T-helper 9 cell (primary cell): ENCODE data around the gene ADGRG1.

Experiments used
- DNase-seq: peaks from one replicate; pipeline ENCODE4 v3.0.0-alpha.2; 2020

ADGRG1 gene

DNA sequence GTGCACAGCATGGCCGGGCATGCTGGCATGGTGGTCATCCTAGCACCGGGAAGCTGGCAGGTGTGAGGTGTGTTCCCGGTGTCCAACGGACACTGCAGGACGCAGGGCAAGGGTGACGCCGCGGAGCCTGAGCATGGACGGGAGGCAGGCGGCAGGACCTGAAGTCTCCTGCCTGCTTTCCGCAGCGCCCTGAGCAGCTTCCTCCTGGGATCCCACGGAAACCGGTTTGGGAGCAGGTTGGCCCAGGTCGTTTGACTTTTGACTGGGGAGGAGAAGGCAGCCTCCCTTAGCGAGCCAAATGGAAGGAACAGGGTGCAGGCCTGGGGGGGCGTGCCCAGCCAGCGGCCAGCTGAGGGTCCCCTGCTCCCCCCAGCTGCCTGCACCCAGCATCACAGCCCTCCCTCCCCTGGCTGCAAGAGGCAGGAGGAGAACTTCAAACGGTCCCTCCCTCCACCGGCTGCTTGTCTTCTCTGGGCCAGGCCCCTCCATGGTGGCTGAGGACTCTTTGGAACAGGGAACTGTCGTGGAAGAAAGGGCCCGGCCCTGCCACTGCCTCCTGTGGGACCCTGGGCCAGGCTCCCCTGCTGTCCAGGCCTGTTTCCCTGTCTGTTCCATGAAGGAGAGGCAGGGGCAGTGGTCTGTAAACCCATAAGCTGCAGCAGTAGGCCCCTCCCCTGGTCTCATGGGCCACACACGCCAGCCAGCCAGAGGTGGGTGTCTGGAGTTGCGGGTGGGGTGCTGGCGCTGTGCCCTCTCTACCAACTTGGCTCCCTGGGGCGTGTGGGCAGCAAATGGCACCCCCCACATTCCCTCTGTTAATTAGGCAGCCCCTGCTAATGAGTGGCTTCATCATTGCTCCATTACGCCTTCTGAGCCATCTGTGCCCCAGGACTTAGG lies 7.8 kb upstream of the ADGRG1 start:
- DNase-seq = no peak

DNA sequence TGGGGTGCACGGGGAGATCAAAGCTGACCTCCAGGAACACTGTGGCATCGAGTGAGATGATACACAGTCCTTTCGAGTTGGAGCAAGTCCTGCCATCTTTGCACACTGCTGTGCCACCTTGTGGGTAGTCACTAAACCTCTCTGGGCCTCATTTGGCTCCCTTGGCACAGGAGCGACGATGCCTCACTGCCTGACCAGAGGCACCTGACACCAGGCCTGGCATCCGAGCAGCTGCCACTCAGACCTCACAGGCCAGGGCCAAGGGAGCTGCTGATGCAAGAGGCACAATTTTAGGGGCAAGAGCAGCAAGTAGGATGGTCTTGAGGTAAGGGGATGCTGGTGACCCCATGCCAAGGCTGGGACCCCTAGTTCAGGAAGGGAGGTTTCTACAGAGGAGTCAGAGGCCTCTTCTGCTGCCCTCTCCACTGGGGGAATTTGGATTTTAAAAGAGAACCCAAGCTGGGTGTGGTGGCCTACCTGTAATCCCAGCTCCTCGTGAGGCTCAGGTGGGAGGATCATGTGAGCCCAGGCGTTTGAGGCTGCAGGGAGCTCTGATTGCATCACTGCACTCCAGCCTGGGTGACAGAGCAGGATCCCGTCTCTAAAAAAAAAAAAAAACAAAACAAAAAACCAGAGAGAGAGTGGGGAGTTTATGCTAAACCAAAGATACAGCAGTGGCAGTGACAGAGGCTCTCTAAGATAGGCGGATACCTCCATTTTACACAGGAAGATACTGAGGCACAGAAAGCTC lies 6.7 kb upstream of the ADGRG1 start:
- DNase-seq = no peak

DNA sequence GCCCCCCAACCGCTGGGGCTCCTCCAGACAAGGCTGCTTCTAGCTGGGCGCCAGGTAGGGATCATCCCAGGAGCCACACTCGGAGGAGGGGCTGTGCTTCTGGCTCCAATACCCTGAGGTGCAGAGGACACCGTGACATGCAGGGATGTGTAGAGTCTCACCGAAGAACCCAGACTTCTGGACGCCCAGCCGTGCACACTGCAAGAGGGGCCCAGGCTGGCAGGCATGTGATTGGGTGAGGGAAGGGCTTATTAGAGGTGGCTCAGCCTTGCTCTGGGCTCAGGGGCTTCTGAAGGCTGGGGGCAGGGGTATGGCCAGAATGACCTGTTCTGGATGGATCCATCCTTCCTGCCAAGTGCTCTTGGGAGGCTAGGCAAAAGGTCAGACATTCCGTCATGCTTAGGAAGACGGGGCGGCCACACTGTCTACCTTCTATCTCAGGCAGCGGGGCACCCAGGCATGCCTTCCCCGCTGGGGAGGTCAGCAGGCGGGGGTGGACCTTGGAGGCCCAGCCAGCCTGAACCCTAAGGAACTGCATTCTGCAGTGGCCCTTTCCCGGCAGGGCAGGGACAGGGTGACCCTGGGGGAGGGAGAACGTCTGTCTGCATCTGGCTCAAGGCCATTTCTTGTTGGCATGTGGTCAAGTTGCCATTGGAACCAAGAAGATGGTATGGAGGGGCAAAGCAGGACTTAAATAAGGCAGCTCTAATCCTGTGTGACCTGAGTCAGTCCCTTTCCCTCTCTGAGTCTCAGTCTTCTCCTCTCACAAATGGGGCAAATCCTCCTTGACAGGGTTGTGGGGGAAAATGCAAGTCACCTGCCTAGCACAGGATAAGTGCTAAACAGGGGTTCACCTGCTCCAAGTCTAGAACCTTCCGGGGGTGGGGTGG lies 5.8 kb upstream of the ADGRG1 start:
- DNase-seq = no peak

DNA sequence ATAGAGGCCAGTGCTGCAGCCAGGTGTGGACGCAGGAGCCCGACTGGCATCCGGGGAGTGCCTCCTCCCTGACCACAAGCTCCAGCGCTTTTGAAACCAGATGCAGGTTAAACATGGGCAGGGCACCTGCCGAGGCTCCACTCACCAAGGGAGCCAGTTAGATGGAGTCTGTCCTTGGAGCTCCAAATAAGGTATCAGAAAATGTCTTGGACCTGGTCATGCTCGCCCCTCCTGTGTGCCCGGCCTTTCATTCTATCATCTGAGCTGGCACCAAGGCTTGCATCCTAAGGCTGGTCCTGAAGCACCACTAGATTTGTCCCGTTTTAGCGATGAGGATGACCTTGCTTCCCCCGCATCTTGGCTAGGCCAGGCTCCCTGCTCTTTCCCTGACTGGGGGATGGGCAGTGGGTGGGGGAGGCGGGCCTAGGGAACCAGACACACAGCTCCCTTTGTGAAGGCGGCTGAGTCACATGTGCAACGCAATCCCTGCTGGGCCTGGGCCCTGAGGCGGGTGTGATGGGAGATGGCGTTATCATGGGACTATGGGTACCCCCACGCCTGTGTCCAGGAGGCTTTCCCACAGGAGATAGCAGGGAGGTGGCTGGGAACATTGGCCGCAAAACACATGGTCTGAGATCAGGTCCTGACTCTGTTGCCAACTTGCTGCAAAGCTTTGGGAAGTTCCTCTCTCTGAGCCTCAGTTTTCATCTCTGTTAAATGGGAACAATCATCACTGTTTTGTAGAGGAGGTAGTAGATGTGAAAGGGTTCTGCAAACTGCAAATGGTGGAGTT lies 5.0 kb upstream of the ADGRG1 start:
- no peak for DNase-seq

DNA sequence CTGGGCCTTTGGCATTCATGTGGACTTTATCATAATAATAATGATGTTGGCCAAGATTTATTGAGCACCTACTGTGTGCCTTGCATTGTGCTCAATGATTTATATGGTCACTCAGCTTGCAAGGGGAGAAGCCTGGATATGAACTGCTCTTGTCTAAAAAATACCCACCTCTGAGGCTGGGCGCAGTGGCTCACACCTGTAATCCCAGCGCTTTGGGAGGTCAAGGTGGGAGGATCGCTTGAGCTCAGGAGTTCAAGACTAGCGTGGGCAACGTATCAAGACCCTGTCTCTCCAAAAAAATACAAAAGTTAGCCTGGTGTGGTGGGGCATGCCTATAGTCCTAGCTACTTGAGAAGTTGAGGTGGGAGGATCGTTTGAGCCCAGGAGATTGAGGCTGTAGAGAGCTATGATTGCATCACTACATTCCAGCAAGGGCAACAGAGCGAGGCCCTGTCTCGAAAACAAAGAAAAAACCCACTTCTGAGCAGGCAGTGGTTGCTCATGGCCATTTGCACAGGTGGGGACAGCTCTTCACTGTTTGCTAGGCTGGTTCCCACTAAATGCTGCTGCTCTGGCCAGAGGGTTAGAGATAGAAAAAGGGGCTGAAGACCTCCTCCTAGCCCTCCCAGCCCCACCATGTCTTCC lies 4.3 kb upstream of the ADGRG1 start:
- DNase-seq = no peak

DNA sequence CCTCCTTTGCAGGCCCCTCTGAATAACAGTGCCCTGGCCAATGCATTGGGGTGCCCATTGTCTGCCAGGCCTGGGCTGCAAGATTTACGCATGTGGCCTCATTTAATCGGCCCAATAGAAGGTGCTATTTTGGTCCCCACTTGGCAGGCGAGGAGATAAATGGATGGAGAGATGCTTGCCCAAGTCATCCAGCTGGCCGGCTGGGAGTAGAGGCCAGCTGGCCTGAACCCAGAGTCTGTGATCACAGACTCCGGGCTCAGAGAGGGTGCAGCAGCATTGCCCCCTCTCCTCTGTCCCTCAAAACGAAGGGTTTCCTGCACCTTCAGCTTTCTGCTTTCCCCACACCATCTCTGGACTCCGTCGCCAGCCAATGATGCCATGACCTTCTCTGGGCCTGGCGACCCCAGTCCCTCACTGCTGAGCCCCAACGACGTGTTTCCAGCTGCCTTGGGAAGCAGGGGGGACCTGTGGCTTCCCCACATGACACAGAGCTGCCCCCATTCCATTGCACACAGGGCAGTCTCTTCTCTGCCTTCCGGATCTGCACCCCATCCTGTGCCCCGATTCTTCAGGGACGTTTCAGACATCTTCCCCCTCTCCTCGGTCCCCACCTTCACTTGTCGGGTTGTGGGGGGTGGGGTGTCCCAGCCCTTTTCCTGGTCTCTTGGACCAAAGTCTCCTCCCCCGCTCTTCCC lies 3.5 kb upstream of the ADGRG1 start:
- no peak for DNase-seq

DNA sequence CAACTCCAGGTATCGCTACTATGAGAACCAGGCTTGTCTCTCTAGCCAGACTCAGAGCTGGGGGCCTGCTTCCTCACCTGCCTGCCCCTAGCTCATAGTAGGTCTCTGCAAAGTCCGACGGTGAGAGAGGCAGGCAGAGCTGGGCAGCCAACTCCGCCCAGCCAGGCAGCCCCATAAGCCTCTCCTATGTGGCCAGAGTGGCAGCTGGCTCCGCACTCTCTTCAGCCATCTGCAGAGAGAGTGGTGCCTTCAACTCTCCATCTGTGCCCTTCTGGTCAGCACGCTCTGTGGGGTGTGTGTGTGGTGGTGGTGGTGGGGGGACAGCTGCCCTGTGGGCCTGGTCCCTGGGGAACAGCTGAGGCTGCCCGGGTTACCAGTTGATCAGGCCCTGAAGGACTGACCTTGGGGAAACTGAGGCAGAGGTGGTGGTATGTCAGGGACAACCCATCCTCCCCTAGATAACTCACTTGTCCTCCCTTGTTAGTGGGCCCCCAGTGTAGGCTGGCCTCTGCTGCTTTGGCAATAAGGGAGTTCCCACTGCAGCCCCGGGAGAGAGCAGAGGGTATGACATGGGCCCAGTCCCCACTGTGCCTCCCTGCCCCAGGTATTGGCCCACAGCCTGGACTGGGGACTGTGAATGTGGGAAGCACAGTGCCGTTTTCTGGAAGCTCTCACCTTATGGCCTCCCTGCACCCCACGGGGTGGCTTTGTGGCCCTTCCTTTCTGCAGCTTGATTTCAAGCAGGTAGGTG lies 1.8 kb upstream of the ADGRG1 start:
- no peak for DNase-seq

DNA sequence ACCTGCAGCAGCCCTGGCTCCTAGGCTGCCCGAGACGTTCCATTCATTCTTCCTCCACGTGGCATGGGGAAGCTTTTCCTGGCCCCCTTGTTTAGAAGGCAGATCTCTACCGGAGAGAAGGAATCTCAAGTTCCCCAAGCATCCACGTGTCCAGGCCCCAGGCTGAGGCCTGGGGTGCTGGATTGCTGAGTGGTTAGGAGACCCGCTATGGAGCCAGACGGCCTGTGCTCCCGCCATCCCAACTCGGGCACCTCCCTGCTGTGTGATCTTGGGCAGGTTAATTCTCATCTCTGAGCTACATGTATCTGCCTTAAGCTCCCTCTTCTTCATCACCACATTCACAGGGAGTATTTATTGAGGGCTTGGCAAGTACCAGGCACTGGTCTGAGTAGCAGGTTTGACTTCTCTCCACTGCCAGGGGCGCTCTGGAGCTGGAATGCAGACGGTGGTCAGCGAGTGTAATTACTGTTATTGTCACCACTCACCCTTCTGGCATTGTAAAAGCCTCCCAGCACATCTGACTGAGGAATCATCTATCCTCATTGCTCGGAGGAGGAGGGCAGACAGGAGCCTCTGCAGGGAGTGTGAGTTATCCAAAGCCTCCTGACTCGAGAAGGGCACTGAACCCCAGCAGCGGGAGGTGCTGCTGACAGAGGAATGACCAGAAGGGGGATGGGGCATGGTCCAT lies 1.1 kb upstream of the ADGRG1 start:
- DNase-seq = no peak

DNA sequence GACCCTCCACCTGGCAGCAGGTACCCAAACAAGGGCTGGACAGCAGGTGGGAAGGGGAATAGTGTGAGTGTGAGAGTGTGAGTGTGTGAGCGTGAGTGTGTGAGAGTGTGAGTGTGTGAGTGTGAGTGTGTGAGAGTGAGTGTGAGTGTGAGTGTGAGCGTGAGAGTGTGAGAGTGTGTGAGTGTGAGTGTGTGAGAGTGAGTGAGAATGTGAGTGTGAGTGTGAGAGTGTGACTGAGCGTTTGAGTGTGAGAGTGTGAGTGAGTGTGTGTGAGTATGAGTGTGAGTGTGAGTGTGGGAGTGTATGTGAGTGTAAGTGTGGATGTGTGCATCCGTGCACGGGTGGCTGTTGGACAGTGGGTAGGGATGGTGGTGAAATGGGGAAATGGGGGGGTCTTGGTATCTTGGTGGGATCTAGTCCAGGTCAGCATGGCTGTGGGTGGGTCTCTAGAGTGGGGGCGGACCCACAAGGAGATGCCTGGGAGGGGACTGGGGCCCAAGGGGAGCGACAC lies 408 bp downstream of the ADGRG1 start:
- DNase-seq = no peak

DNA sequence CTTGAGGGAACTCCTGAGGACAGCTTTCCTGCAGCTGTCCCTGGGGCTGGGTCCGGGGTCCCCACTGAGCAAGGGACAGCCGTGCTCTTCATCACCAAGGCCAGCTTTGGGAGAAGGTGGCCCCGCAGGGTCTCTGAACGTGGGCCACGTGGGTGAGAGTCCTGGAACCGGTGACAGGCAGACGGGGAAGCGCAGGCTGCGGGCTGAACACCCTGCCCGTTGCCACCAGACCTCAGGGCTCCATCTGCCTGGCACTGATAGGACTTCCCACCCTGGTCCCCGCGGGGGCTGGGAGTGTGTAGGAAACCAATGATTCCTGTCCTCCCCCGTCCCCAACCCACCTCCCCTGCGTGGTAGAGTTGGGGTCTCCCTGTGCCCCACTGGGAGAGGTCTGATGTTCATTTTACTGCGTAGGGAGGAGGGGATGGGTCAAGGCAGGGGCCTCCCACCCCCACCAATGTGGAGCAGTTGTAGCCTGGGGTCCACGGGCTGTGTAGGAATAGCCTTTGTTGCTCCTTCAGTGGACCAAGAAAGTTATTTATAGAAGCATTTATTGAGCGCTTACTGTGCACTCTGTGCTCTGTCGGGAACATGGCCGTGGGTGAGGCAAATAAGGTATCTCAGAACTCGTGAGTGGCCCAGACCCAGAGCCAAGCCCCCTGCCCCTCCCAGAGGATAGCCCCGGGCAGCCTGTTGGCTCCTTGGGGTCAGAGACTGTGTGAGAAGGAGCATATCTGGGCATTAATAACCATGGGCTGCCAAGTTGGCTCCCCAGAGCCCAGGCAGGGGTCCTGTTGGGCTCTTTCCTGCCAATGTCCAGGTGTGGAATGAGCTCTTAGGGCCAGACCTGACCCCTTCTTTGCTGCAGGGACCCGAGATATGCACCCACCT lies 1.3 kb downstream of the ADGRG1 start:
- DNase-seq = no peak

DNA sequence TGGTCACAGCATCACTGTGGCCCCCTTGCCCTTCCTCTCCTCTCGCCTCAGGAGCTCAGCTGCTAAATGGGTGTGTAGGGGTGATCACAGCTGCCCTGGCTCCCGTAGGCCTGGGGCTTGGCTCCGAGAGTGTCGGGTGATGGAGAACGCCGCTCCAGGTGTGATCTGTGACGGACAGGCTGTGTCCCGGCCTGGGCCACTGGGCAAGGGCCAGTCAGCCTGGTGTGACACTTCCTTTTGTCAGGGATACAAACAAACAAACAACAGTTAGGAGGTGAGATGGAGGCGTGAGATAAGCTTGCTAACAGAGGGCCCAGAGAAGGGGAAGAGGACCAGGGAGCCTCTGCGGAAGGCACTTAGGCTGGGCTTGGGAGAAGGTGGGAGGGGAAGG lies 2.0 kb downstream of the ADGRG1 start:
- DNase-seq = no peak

DNA sequence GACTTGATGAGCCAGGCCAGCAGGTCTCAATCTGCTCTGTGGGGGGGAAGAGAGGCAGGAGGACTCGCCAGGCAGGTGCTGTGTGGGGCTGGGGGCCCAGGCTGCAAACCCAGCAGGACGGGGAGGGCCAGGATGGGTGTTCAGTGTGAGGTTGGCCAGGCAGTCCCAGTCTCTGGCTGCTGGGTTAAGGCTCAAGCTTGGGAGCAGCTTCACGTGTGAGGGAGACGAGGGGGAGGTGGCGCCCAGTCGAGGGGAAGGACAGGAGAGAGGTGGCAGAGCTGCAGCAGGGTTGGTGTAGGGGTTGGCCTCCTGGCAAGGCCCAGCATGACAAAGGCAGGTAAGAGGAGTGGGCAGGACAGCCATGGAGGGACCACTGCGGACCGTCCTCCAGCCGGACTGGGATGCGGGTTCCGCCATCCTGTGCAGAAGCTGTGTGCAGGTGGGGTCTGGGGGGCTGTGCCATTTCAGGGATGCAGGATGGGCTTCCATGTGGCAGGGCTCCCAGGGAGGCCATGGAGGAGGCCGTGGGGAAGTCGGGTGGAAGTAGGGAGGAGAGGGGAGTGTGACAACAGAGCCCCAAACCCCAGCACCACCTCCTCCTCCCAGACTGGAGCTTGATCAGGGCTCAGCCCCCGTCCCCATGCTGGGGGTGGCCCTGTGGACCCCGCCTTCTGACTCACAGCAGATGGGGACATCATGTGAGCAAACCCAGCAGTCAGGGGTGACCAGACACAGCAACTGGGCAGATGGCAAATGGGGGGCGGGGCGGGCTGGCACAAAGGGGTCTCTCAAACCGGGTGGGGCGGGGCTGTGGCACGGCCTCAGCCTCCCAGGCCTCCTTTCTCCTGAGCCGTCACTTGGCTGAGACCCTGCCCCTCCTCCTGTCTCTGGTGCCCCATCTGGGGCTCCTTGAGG lies 2.8 kb downstream of the ADGRG1 start:
- no peak for DNase-seq

DNA sequence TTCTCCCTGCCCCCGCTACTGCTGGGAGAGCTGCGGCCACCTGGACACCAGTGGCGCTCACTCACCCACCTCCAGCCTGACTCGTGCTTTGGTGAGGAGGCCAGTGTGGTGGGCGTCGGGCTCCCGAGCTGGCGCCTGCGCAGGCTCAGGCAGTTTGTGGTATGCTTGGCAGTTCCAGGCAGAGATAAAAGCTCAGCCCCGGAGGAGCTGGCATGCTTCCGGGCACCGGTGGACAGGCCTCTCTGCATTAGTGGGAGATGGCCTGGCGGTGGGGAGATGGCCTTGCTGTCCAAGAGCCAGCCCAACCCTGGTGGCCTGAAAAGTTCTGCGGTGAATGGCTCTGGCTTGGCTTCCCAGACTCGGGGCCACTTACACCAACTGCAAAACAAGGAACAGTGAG lies 4.1 kb downstream of the ADGRG1 start:
- DNase-seq = no peak

DNA sequence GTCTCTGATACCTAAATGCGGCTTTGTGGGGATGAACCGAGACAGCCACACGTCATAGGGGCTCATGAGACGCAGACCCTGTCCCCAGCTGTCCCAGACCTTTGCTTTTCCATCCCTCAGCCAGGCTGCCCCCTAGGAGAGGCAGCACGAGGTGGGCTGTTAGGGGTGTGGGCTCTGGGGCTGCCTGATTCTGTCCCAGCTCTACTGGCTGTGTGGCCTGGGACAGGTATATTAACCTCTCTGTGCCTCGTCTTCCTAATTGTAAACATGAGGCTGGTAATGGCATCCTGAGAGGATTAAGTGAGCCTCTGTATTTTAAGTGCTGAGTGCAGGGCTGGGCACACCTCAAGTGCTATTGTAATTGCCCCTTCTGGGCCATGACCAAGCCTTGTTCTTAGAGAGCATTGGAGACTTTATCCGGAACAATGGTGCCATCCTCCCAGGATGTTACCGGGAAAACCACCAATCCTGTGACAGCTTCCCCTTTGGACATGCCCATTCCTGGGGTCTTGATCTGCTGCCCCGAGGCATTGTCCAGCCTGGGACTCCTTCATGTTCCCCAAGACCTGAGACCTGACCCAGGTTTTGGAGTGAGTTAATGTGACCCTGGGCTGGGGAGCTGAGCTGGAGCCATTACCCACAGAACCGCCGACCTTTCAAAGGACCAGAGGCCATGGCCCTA lies 5.1 kb downstream of the ADGRG1 start:
- DNase-seq = no peak

DNA sequence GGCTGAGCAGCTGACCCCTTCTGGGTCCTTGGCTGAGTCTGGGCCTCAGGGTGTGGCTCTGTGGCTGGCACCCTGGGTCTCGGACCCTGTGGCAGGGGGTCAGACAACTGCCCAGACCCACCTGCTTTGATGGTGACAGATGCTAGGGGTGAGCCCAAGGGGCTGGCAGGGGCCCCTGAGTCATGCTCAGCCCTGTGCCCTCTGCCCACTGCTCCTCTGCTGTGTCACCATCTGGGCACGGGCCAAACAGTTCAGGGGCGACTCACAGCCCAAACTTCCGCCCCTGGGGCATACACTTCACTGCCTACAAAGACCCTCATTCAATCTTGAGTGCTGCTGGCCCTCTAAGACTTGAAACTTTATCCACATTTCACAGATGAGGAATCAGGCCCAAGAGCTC lies 5.7 kb downstream of the ADGRG1 start:
- DNase-seq = no peak

DNA sequence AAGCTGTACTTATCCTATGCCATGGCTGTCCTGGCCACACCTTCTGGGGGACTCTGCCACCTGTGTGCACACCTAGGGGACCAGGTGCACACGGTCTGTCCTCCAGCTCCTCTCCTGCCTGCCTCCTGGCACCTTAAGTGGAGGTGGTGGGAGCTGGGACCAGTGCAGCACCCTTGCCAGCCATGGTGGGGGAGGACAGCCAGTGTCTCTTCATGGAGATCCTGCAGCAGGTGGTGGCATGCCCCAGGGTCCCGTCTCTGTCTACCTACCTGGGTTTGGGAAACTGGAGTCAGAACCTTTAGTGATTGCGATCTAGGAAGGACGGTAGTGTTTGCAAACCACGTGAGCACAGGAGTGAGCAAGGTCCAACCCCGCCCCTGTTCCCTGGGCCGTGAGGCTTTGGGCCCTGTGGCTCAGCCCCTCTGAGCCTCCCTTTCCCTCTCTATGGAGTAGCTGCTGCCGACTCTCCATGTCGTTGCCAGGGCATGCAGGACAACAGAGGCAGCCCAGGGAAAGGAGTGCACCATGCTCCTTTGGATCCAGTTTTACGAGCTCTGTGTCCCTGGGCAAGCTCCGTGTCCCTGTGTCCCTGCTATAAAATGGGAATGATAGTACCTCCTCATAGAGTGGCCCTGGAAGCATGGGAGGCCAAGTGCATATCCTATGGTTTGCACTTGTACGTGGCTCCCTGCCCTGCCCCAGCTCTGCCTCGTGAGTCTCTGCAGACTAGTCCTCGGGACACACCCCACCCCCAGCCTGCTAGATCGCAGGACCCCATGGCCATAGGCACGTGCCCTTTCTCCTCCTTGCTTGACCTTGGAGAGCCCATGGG lies 7.1 kb downstream of the ADGRG1 start:
- DNase-seq = no peak
